ENCODE data around the gene PGM2L1.

DNA sequence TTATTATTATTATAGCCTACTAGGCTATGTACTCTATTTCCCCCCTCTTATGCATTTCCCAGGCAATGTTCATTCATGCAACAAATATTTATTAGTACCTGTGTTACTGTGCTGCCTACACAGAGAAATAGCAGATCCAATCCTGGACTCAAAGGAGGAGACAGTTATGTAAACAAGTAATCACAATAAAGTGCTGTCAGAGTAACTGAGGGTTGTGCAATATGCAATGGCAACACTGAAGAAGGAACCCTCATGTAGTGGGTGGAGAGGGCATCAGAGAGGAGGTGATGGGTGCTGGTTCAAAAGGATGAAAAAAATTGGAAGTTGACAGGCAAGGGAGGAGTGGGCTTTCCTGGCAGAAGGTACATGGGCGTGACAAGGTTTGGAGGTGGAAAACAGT, 85.9 kb downstream of the PGM2L1 start:
- TF ChIP-seq, protein P1, sequence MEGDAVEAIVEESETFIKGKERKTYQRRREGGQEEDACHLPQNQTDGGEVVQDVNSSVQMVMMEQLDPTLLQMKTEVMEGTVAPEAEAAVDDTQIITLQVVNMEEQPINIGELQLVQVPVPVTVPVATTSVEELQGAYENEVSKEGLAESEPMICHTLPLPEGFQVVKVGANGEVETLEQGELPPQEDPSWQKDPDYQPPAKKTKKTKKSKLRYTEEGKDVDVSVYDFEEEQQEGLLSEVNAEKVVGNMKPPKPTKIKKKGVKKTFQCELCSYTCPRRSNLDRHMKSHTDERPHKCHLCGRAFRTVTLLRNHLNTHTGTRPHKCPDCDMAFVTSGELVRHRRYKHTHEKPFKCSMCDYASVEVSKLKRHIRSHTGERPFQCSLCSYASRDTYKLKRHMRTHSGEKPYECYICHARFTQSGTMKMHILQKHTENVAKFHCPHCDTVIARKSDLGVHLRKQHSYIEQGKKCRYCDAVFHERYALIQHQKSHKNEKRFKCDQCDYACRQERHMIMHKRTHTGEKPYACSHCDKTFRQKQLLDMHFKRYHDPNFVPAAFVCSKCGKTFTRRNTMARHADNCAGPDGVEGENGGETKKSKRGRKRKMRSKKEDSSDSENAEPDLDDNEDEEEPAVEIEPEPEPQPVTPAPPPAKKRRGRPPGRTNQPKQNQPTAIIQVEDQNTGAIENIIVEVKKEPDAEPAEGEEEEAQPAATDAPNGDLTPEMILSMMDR (IDR thresholded peaks at IDR 0.05), result no peak
- TF ChIP-seq EZH2 (IDR thresholded peaks at IDR 0.05; ENCODE audit: borderline replicate concordance, insufficient read depth, low read depth, low read length, poor library complexity, severe bottlenecking), result no peak

All from B cell (primary cell).